Skeletal muscle cell (primary cell): Measurements from ENCODE around the gene TGM1.
"Not testable (repeated sequence)": the region's sequence is repeated elsewhere in the genome, so short reads cannot be mapped to it uniquely, and the experiment has no call there.

Experiments
- DNase-seq: peaks from one replicate; pipeline ENCODE4 v3.0.0-alpha.2; 2010; ENCODE audit warnings: low read depth
- H3K4me3 ChIP-seq: 2 replicates; pipeline ENCODE4 v1.5.1; 2011; ENCODE audit warnings: low read depth, mild to moderate bottlenecking, control low read depth, low read length, moderate library complexity

Gene TGM1

GRCh38 chr14:24258548-24259265 is 4.3 kb downstream of the TGM1 start:
- no peak overlapping the region for H3K4me3 ChIP-seq
- DNase-seq = no peak

GRCh38 chr14:24258119-24258518 is 4.9 kb downstream of the TGM1 start:
- no peak overlapping the region for H3K4me3 ChIP-seq
- no peak for DNase-seq

- H3K4me3 ChIP-seq = no peak overlapping the region
Measured at GRCh38 chr14:24256960-24257359, 6.0 kb downstream of the TGM1 start.

GRCh38 chr14:24255931-24256711 is 6.9 kb downstream of the TGM1 start:
- no peak for DNase-seq
- H3K4me3 ChIP-seq = no peak overlapping the region

More at GRCh38 chr14:24256960-24257359, 6.0 kb downstream of the TGM1 start:
- DNase-seq = no peak

- no peak overlapping the region for H3K4me3 ChIP-seq
- DNase-seq = no peak
Measured at GRCh38 chr14:24255438-24255837, 7.5 kb downstream of the TGM1 start.

GRCh38 chr14:24254630-24255392 is 8.2 kb downstream of the TGM1 start:
- H3K4me3 ChIP-seq = no peak overlapping the region
- DNase-seq = no peak

GRCh38 chr14:24253936-24254335 is 9.0 kb downstream of the TGM1 start:
- no peak overlapping the region for H3K4me3 ChIP-seq
- DNase-seq = no peak

GRCh38 chr14:24252289-24253124 is 10.5 kb downstream of the TGM1 start:
- H3K4me3 ChIP-seq = no peak overlapping the region
- no peak for DNase-seq

- H3K4me3 ChIP-seq = no peak overlapping the region
- DNase-seq = no peak
Measured at GRCh38 chr14:24251880-24252288, 11.1 kb downstream of the TGM1 start.

- H3K4me3 ChIP-seq = no peak overlapping the region
- DNase-seq = no peak
Measured at GRCh38 chr14:24250354-24250753, 12.6 kb downstream of the TGM1 start.

GRCh38 chr14:24249230-24250021 is 13.6 kb downstream of the TGM1 start:
- H3K4me3 ChIP-seq = no peak overlapping the region
- no peak for DNase-seq

GRCh38 chr14:24247422-24247821 is 15.6 kb downstream of the TGM1 start:
- no peak for DNase-seq
- no peak overlapping the region for H3K4me3 ChIP-seq

GRCh38 chr14:24246765-24247212 is 16.2 kb downstream of the TGM1 start:
- no peak for DNase-seq
- H3K4me3 ChIP-seq = no peak overlapping the region

GRCh38 chr14:24245350-24245749 is 17.6 kb downstream of the TGM1 start:
- H3K4me3 ChIP-seq, DNase-seq: not testable (repeated sequence)

- H3K4me3 ChIP-seq = peak overlapping the region; percentile 90
- DNase-seq = no peak
Measured at GRCh38 chr14:24243336-24243836, 19.6 kb downstream of the TGM1 start.

GRCh38 chr14:24241829-24242443 is 21.0 kb downstream of the TGM1 start:
- DNase-seq = peak; percentile 68
- peak overlapping the region; percentile 90 for H3K4me3 ChIP-seq

GRCh38 chr14:24240110-24240918 is 22.7 kb downstream of the TGM1 start:
- H3K4me3 ChIP-seq = no peak overlapping the region

More at GRCh38 chr14:24240110-24240918, 22.7 kb downstream of the TGM1 start:
- no peak for DNase-seq
